Cardiac fibroblast (primary cell): ENCODE measurements around the gene TBC1D2.

ENCODE experiments used
- DNase-seq, 2 donors: peaks; one replicate each; pipeline versions ENCODE4 v3.0.0 to v3.0.0-alpha.2; 2010; ENCODE audit warnings: low read depth in 2 of 2
- H3K4me3 ChIP-seq, 2 donors: replicated peaks in 1 of 2; 1 replicate in 1 of 2; 2 replicates in 1 of 2; pipeline ENCODE4 v1.5.1; 2011; ENCODE audit warnings: low read depth in 2 of 2, low read length in 2 of 2, mild to moderate bottlenecking in 2 of 2, moderate library complexity in 1 of 2
- CTCF ChIP-seq: IDR thresholded peaks from one replicate; pipeline ENCODE4 v1.5.1; 2011; ENCODE audit warnings: low read depth, mild to moderate bottlenecking, low read length, inconsistent platforms

TBC1D2 gene

GRCh38 chr9:98242426-98242825, 13.0 kb downstream of the TBC1D2 start:
- no peak for TF ChIP-seq CTCF
- H3K4me3 ChIP-seq: no peak overlapping the region
- DNase-seq: no peak

- H3K4me3 ChIP-seq: no peak overlapping the region
- TF ChIP-seq CTCF: no peak
- no peak for DNase-seq
These were observed 13.8 kb downstream of the TBC1D2 start for GRCh38 chr9:98241357-98242300.

- H3K4me3 ChIP-seq: no peak overlapping the region
These were observed 15.0 kb downstream of the TBC1D2 start for GRCh38 chr9:98240475-98240874.

GRCh38 chr9:98236901-98237487, 18.5 kb downstream of the TBC1D2 start:
- no peak for TF ChIP-seq CTCF
- no peak overlapping the region for H3K4me3 ChIP-seq
- no peak for DNase-seq

More at GRCh38 chr9:98240475-98240874, 15.0 kb downstream of the TBC1D2 start:
- TF ChIP-seq CTCF: no peak
- DNase-seq: no peak

GRCh38 chr9:98235126-98235525, 20.3 kb downstream of the TBC1D2 start:
- no peak overlapping the region for H3K4me3 ChIP-seq
- DNase-seq: no peak
- TF ChIP-seq CTCF: no peak

GRCh38 chr9:98234245-98234825, 21.1 kb downstream of the TBC1D2 start:
- no peak for TF ChIP-seq CTCF
- no peak overlapping the region for H3K4me3 ChIP-seq
- no peak for DNase-seq
